HT1080 (cell line): ENCODE data around the gene CABP4. TPM values are rescaled to one million over a fixed set of nuclear protein-coding genes. Genes with fewer than 3 reads are reported as not detected.

Source experiments
- DNase-seq: peaks from one replicate; pipeline ENCODE4 v3.0.0-alpha.2; 2015; ENCODE audit warnings: low read depth
- total RNA-seq: library from RNA; depleted of rRNA; stranded (reverse); fragments of >200 nt; shearing (Covaris generic); gene quantifications from 2 replicates; pipeline ENCODE4 v1.2.3, GENCODE V29; 2014

CABP4 gene
- total RNA-seq, 1 experiment from 2014 or later, result not detected

GRCh38 chr11:67494371-67495233 is 39.4 kb downstream of the CABP4 start:
- no peak for DNase-seq

- DNase-seq, result no peak
These were observed 40.3 kb downstream of the CABP4 start for GRCh38 chr11:67495234-67496005.

GRCh38 chr11:67496113-67496512 is 41.0 kb downstream of the CABP4 start:
- no peak for DNase-seq

GRCh38 chr11:67497656-67498291 is 42.6 kb downstream of the CABP4 start:
- DNase-seq, result no peak

GRCh38 chr11:67498544-67498972 is 43.4 kb downstream of the CABP4 start:
- no peak for DNase-seq

- no peak for DNase-seq
These were observed 44.8 kb downstream of the CABP4 start for GRCh38 chr11:67499808-67500483.

- no peak for DNase-seq
These were observed 45.3 kb downstream of the CABP4 start for GRCh38 chr11:67500484-67500821.

- DNase-seq, result no peak
These were observed 45.9 kb downstream of the CABP4 start for GRCh38 chr11:67500831-67501715.

GRCh38 chr11:67501854-67502253 is 46.7 kb downstream of the CABP4 start:
- no peak for DNase-seq

GRCh38 chr11:67502328-67502979 is 47.3 kb downstream of the CABP4 start:
- no peak for DNase-seq

- DNase-seq, result no peak
These were observed 48.2 kb downstream of the CABP4 start for GRCh38 chr11:67503119-67504004.

- no peak for DNase-seq
These were observed 49.1 kb downstream of the CABP4 start for GRCh38 chr11:67504005-67504949.

- no peak for DNase-seq
These were observed 49.9 kb downstream of the CABP4 start, which contains the start of gene PITPNM1 for GRCh38 chr11:67504950-67505581. Gene PITPNM1, minus strand, starts transcription at chr11:67505363. Its CDS starts 1,183 bp downstream, at chr11:67504180.

GRCh38 chr11:67505605-67506396 is 50.6 kb downstream of the CABP4 start:
- DNase-seq, result peak; percentile 90

GRCh38 chr11:67506426-67507051 is 51.4 kb downstream of the CABP4 start:
- no peak for DNase-seq
